HAP-1 (cell line): Measurements from ENCODE around the gene TIAM1.
A peak's percentile ranks its signal among the peaks of the same experiment; 100 is the strongest.
"Not testable (repeated sequence)": the region's sequence is repeated elsewhere in the genome, so short reads cannot be mapped to it uniquely, and the experiment has no call there.

Source experiments
- DNase-seq, 2 experiments: peaks; one replicate each; pipeline ENCODE4 v3.0.0-alpha.2; 2016 to 2020; ENCODE audit warnings: low spot score in 2 of 2
- H3K27me3 ChIP-seq: fragments of 250-450 bp; sonication (Bioruptor Pico); 2 replicates; pipeline ENCODE4 v1.5.1; 2020; ENCODE audit warnings: low read depth, mild to moderate bottlenecking, moderate library complexity
- H3K36me3 ChIP-seq: fragments of 250-450 bp; sonication (Bioruptor Pico); replicated peaks from 2 replicates; pipeline ENCODE4 v1.5.1; 2020; ENCODE audit warnings: mild to moderate bottlenecking
- H3K4me1 ChIP-seq: fragments of 250-450 bp; sonication (Bioruptor Pico); 2 replicates; pipeline ENCODE4 v1.5.1; 2020; ENCODE audit warnings: mild to moderate bottlenecking
- H3K4me3 ChIP-seq: fragments of 250-450 bp; sonication (Bioruptor Pico); 2 replicates; pipeline ENCODE4 v1.5.1; 2020; ENCODE audit warnings: mild to moderate bottlenecking, moderate library complexity
- H3K9me3 ChIP-seq: fragments of 250-450 bp; sonication (Bioruptor Pico); 2 replicates; pipeline ENCODE4 v1.5.1; 2020; ENCODE audit warnings: mild to moderate bottlenecking, moderate library complexity
- in situ Hi-C: fragments of 300-500 bp; cut with MboI; formaldehyde crosslinking; loops from 3 replicates; pipeline ENCODE4 v1.14.3; 2020; ENCODE audit warnings: low sequenced_read_pairs, inconsistent platforms, mixed read lengths

Gene TIAM1

GRCh38 chr21:31232344-31232743 lies 111.7 kb downstream of the TIAM1 start:
- Histone ChIP-seq H3K36me3 (no peaks in the 10 kb centered on the region), H3K9me3 (no peaks in the 10 kb centered on the region), H3K4me1 (no peaks in the 10 kb centered on the region), H3K4me3 (no peak overlapping the region), H3K27me3 (no peaks in the 10 kb centered on the region)
- in situ Hi-C loops: no loop called here
- DNase-seq: no peak

GRCh38 chr21:31230937-31231336 lies 113.1 kb downstream of the TIAM1 start:
- no peak for DNase-seq
- H3K4me3 ChIP-seq: no peak overlapping the region
- no peaks in the 10 kb centered on the region for H3K4me1 ChIP-seq
- no peaks in the 10 kb centered on the region for H3K9me3 ChIP-seq
- in situ Hi-C loops: no loop called here
- no peaks in the 10 kb centered on the region for H3K27me3 ChIP-seq
- no peaks in the 10 kb centered on the region for H3K36me3 ChIP-seq

- DNase-seq, H3K4me1 ChIP-seq, H3K9me3 ChIP-seq, H3K4me3 ChIP-seq, H3K27me3 ChIP-seq, in situ Hi-C loops, H3K36me3 ChIP-seq: not testable (repeated sequence)
Measured at GRCh38 chr21:31228723-31229122, 115.3 kb downstream of the TIAM1 start.

GRCh38 chr21:31225713-31226112 lies 118.3 kb downstream of the TIAM1 start:
- Histone ChIP-seq H3K36me3 (no peaks in the 10 kb centered on the region), H3K9me3 (no peaks in the 10 kb centered on the region), H3K4me1 (peaks cover 11% of the 10 kb centered on the region), H3K27me3 (no peaks in the 10 kb centered on the region), H3K4me3 (no peak overlapping the region)
- no peak for DNase-seq
- in situ Hi-C loops: no loop called here

GRCh38 chr21:31222142-31222541 lies 121.9 kb downstream of the TIAM1 start:
- in situ Hi-C loops: no loop called here
- peak in 1 of 2 experiments; percentile 13 for DNase-seq

GRCh38 chr21:31221043-31221442 lies 123.0 kb downstream of the TIAM1 start:
- no peaks in the 10 kb centered on the region for H3K27me3 ChIP-seq
- H3K4me3 ChIP-seq: no peak overlapping the region
- no peaks in the 10 kb centered on the region for H3K9me3 ChIP-seq
- DNase-seq: no peak
- peaks cover 21% of the 10 kb centered on the region for H3K4me1 ChIP-seq
- in situ Hi-C loops: no loop called here
- no peaks in the 10 kb centered on the region for H3K36me3 ChIP-seq

More at GRCh38 chr21:31222142-31222541, 121.9 kb downstream of the TIAM1 start:
- Histone ChIP-seq H3K4me1 (peaks cover 21% of the 10 kb centered on the region), H3K36me3 (no peaks in the 10 kb centered on the region), H3K27me3 (no peaks in the 10 kb centered on the region), H3K9me3 (no peaks in the 10 kb centered on the region), H3K4me3 (no peak overlapping the region)

- in situ Hi-C loops: no loop called here
- no peak overlapping the region for H3K4me3 ChIP-seq
- peaks cover 21% of the 10 kb centered on the region for H3K4me1 ChIP-seq
- no peaks in the 10 kb centered on the region for H3K27me3 ChIP-seq
- DNase-seq: peak in 1 of 2 experiments; percentile 8
- no peaks in the 10 kb centered on the region for H3K9me3 ChIP-seq
- no peaks in the 10 kb centered on the region for H3K36me3 ChIP-seq
Measured at GRCh38 chr21:31220575-31220974, 123.5 kb downstream of the TIAM1 start.

GRCh38 chr21:31218830-31219608 lies 125.0 kb downstream of the TIAM1 start:
- H3K27me3 ChIP-seq: no peaks in the 10 kb centered on the region
- no peaks in the 10 kb centered on the region for H3K9me3 ChIP-seq
- no peak overlapping the region for H3K4me3 ChIP-seq
- in situ Hi-C loops: no loop called here
- no peaks in the 10 kb centered on the region for H3K36me3 ChIP-seq
- DNase-seq: peak in 1 of 2 experiments; percentile 17
- peaks cover 21% of the 10 kb centered on the region for H3K4me1 ChIP-seq

GRCh38 chr21:31216206-31216605 lies 127.9 kb downstream of the TIAM1 start:
- no peak for DNase-seq
- Histone ChIP-seq H3K4me1 (peaks cover 16% of the 10 kb centered on the region), H3K36me3 (no peaks in the 10 kb centered on the region), H3K4me3 (no peak overlapping the region), H3K9me3 (no peaks in the 10 kb centered on the region), H3K27me3 (no peaks in the 10 kb centered on the region)
- in situ Hi-C loops: no loop called here

GRCh38 chr21:31213787-31214186 lies 130.3 kb downstream of the TIAM1 start:
- H3K27me3 ChIP-seq: no peaks in the 10 kb centered on the region; the same call in 1 of the 2 replicates
- in situ Hi-C loops: no loop called here

GRCh38 chr21:31211836-31212235 lies 132.2 kb downstream of the TIAM1 start:
- no peak for DNase-seq
- H3K4me1 ChIP-seq: no peaks in the 10 kb centered on the region
- in situ Hi-C loops: no loop called here
- no peak overlapping the region for H3K4me3 ChIP-seq
- no peaks in the 10 kb centered on the region for H3K9me3 ChIP-seq
- H3K36me3 ChIP-seq: no peaks in the 10 kb centered on the region
- H3K27me3 ChIP-seq: no peaks in the 10 kb centered on the region; the same call in 1 of the 2 replicates

More at GRCh38 chr21:31213787-31214186, 130.3 kb downstream of the TIAM1 start:
- no peaks in the 10 kb centered on the region for H3K9me3 ChIP-seq
- no peak overlapping the region for H3K4me3 ChIP-seq
- H3K4me1 ChIP-seq: no peaks in the 10 kb centered on the region
- no peak for DNase-seq
- H3K36me3 ChIP-seq: no peaks in the 10 kb centered on the region

GRCh38 chr21:31205412-31205811 lies 138.6 kb downstream of the TIAM1 start:
- Histone ChIP-seq H3K9me3 (no peaks in the 10 kb centered on the region), H3K4me1 (no peaks in the 10 kb centered on the region), H3K27me3 (peaks cover 2% of the 10 kb centered on the region; the same call in 1 of the 2 replicates), H3K36me3 (no peaks in the 10 kb centered on the region), H3K4me3 (no peak overlapping the region)
- DNase-seq: no peak
- in situ Hi-C loops: no loop called here

- peaks cover 2% of the 10 kb centered on the region; the same call in 1 of the 2 replicates for H3K27me3 ChIP-seq
- in situ Hi-C loops: no loop called here
- DNase-seq: no peak
- H3K9me3 ChIP-seq: no peaks in the 10 kb centered on the region
- H3K4me1 ChIP-seq: no peaks in the 10 kb centered on the region
- H3K4me3 ChIP-seq: no peak overlapping the region
- no peaks in the 10 kb centered on the region for H3K36me3 ChIP-seq
Measured at GRCh38 chr21:31204801-31205200, 139.3 kb downstream of the TIAM1 start.

GRCh38 chr21:31203431-31204054 lies 140.5 kb downstream of the TIAM1 start:
- in situ Hi-C loops: no loop called here
- H3K4me3 ChIP-seq: no peak overlapping the region

More at GRCh38 chr21:31203431-31204054, 140.5 kb downstream of the TIAM1 start:
- Histone ChIP-seq H3K36me3 (no peaks in the 10 kb centered on the region), H3K9me3 (no peaks in the 10 kb centered on the region), H3K27me3 (peaks cover 2% of the 10 kb centered on the region; the same call in 1 of the 2 replicates), H3K4me1 (no peaks in the 10 kb centered on the region)
- no peak for DNase-seq
